A549 (cell line): Measurements from ENCODE around the gene DQX1. TPM values are rescaled to one million over a fixed set of nuclear protein-coding genes. Genes with fewer than 3 reads are reported as not detected.

Experiments used
- ATAC-seq, 2 experiments: fragments of 200-7000 bp in 1 of 2; fragments of >200 bp in 1 of 2; cut with Nextera tagmentation in 1 of 2; cut with Tn5 transposase in 1 of 2; 3 replicates each; pipeline versions ENCODE4 v1.8.0 to v1.9.1; 2018 to 2020; ENCODE audit warnings: mild to moderate bottlenecking in 1 of 2, moderate library complexity in 1 of 2
- CTCF ChIA-PET: fragments of 300-600 bp; sonication (Branson Sonifier 250); formaldehyde crosslinking; extraction: SDS; loops from one replicate; lab custom pipeline; 2021; ENCODE audit warnings: antibody characterized with exemption, inconsistent platforms; lab: Yijun Ruan, JAX
- POLR2A ChIA-PET: fragments of 350-600 bp; formaldehyde crosslinking; extraction: SDS; loops from one replicate; lab custom pipeline; 2021; ENCODE audit warnings: antibody characterized with exemption, inconsistent platforms; lab: Yijun Ruan, JAX
- DNase-seq, 2 experiments: peaks; one replicate each; pipeline versions ENCODE4 v3.0.0 to v3.0.0-alpha.2; 2011 to 2016; ENCODE audit warnings: low read depth in 1 of 2, low spot score in 1 of 2
- FAIRE-seq: peaks from 2 replicates; lab custom pipeline; 2011; peaks lifted over from hg19 to GRCh38; lab: Jason Lieb, UNC
- H3K27ac ChIP-seq, 2 experiments: fragments of >200 bp; sonication (Bioruptor Twin); formaldehyde crosslinking; 3 replicates each; pipeline ENCODE4 v1.5.1; 2016 to 2017
- H3K4me1 ChIP-seq: fragments of >200 bp; sonication (Bioruptor Twin); formaldehyde crosslinking; 3 replicates; pipeline ENCODE4 v1.6.1; 2016
- H3K4me2 ChIP-seq: fragments of >200 bp; sonication (Bioruptor Twin); formaldehyde crosslinking; 3 replicates; pipeline ENCODE4 v1.6.1; 2016
- H3K4me3 ChIP-seq: fragments of >200 bp; sonication (Bioruptor Twin); formaldehyde crosslinking; 3 replicates; pipeline ENCODE4 v1.5.1; 2016
- H3K9me3 ChIP-seq: fragments of >200 bp; sonication (Bioruptor Twin); formaldehyde crosslinking; 3 replicates; pipeline ENCODE4 v1.6.1; 2016
- BCL3 ChIP-seq: fragments of >200 bp; sonication (Bioruptor Twin); formaldehyde crosslinking; IDR thresholded peaks from 3 replicates; pipeline ENCODE4 v1.6.1; 2016
- CEBPB ChIP-seq, 2 experiments: fragments of >200 bp in 1 of 2; sonication (Bioruptor Twin) in 1 of 2; formaldehyde crosslinking in 1 of 2; IDR thresholded peaks; 2 replicates each; pipeline ENCODE4 v1.6.1; 2012 to 2016
- CHD2 ChIP-seq: fragments of 150-350 bp; IDR thresholded peaks from 2 replicates; pipeline ENCODE4 v1.6.1; 2014; ENCODE audit warnings: low read length; ENCODE audit not compliant: partially characterized antibody
- CTCF ChIP-seq: fragments of >200 bp; sonication (Bioruptor Twin); formaldehyde crosslinking; IDR thresholded peaks from 3 replicates; pipeline ENCODE4 v1.5.1; 2016
- FOSB ChIP-seq: fragments of 250-450 bp; sonication (Bioruptor Pico); IDR thresholded peaks from 2 replicates; pipeline ENCODE4 v1.5.0; 2020; ENCODE audit warnings: mild to moderate bottlenecking, moderate library complexity
- HDAC2 ChIP-seq: fragments of 200-600 bp; sonication (generic); IDR thresholded peaks from 2 replicates; pipeline ENCODE4 v1.6.1; 2016
- HEYL ChIP-seq: fragments of 250-450 bp; sonication (Bioruptor Pico); IDR thresholded peaks from 2 replicates; pipeline ENCODE4 v1.8.0; 2021; ENCODE audit warnings: mild to moderate bottlenecking, moderate library complexity
- HOXA7 ChIP-seq: fragments of 250-450 bp; sonication (Bioruptor Pico); IDR thresholded peaks from 2 replicates; pipeline ENCODE4 v1.5.0; 2020; ENCODE audit warnings: mild to moderate bottlenecking, moderate library complexity
- HOXB5 ChIP-seq: fragments of 250-450 bp; sonication (Bioruptor Pico); IDR thresholded peaks from 2 replicates; pipeline ENCODE4 v1.5.0; 2020; ENCODE audit warnings: mild to moderate bottlenecking, moderate library complexity
- JUN ChIP-seq, 2 experiments: fragments of >200 bp; sonication (Bioruptor Twin); formaldehyde crosslinking; IDR thresholded peaks; 2 replicates in 1 of 2; 3 replicates in 1 of 2; pipeline ENCODE4 v1.6.1; 2016 to 2017
- KDM5A ChIP-seq: fragments of 200-600 bp; sonication (generic); IDR thresholded peaks from 2 replicates; pipeline ENCODE4 v1.6.1; 2016; ENCODE audit warnings: antibody characterized with exemption, mild to moderate bottlenecking
- MAX ChIP-seq: IDR thresholded peaks from 2 replicates; pipeline ENCODE4 v1.6.1; 2012
- MYC ChIP-seq: IDR thresholded peaks from 2 replicates; pipeline ENCODE4 v1.6.1; 2012; ENCODE audit warnings: mild to moderate bottlenecking, inconsistent platforms, low read length, improper control_type of control experiment, borderline replicate concordance
- NPAS2 ChIP-seq: fragments of 250-450 bp; sonication (Bioruptor Pico); IDR thresholded peaks from 2 replicates; pipeline ENCODE4 v1.8.0; 2022; ENCODE audit warnings: mild to moderate bottlenecking, moderate library complexity, borderline replicate concordance
- PBX3 ChIP-seq: IDR thresholded peaks from 2 replicates; pipeline ENCODE4 v1.6.1; 2012
- PHF8 ChIP-seq: fragments of 200-600 bp; sonication (generic); IDR thresholded peaks from 2 replicates; pipeline ENCODE4 v1.6.1; 2016; ENCODE audit warnings: low read depth, mild to moderate bottlenecking, antibody characterized with exemption, moderate library complexity, borderline replicate concordance
- POLR2A ChIP-seq: IDR thresholded peaks from 2 replicates; pipeline ENCODE4 v1.6.1; 2012; ENCODE audit warnings: mild to moderate bottlenecking, low read length
- RAD21 ChIP-seq, 2 experiments: fragments of >200 bp in 1 of 2; sonication (Bioruptor Twin) in 1 of 2; formaldehyde crosslinking in 1 of 2; IDR thresholded peaks in 1 of 2; conservative IDR thresholded peaks in 1 of 2; 2 replicates in 1 of 2; 3 replicates in 1 of 2; pipeline ENCODE4 v1.6.1; 2012 to 2018; ENCODE audit warnings: inconsistent platforms in 1 of 2
- RFX5 ChIP-seq: fragments of 450-650 bp; IDR thresholded peaks from 2 replicates; pipeline ENCODE4 v1.7.1; 2014; ENCODE audit warnings: antibody characterized with exemption, mild to moderate bottlenecking, moderate library complexity
- SMC3 ChIP-seq: fragments of >200 bp; sonication (Bioruptor Twin); formaldehyde crosslinking; IDR thresholded peaks from 3 replicates; pipeline ENCODE4 v1.6.1; 2018; ENCODE audit warnings: inconsistent platforms
- WGBS: methylation state at CpG from one replicate; pipeline ENCODE4 v1.1.6; 2017; ENCODE audit errors: missing lambda C conversion rate; 5-methylcytosine and 5-hydroxymethylcytosine counted together
- polyA plus RNA-seq, 4 experiments: library from polyadenylated mRNA; depleted of rRNA in 3 of 4; stranded (reverse); fragments of >200 nt; fragmentation: RNase III in 1 of 4; extraction: RNeasy Plus Mini Kit Qiagen cat#74134 plus additional on column Dnase treatment in 1 of 4; gene quantifications; 2 replicates in 3 of 4; 3 replicates in 1 of 4; pipeline ENCODE4 v1.2.3, GENCODE V29; 2011 to 2017

Gene DQX1
- polyA plus RNA-seq, 2 of the 4 experiments (the other 2 are of a cell fraction): 0.15 to 0.39 TPM

- under 1% methylated on average over 50 of the region's 50 CpGs for WGBS
- DNase-seq (peak; percentile 95 to 97), FAIRE-seq (no peak), ATAC-seq (peak; percentile 96 to 97)
- H3K4me3 ChIP-seq: peak within 1 kb of the TSS; percentile 70
- TF ChIP-seq HEYL (CRISPR knock-in tag) (no peak), NPAS2 (CRISPR knock-in tag) (no peak), POLR2A (peak; percentile 49), MAX (peak; percentile 89), CHD2 (no peak), HOXA7 (CRISPR knock-in tag) (no peak), HDAC2 (peak; percentile 94; the same call in 1 of the 2 replicates), SMC3 (peak; percentile 90), RAD21 (conservative IDR thresholded peaks at IDR 0.05 in 1 of 2, IDR thresholded peaks at IDR 0.05 in 1 of 2) (peak; percentile 76 to 86), PBX3 (0 out of 2 replicates have a peak, but pooled peaks have one; percentile 44), CEBPB (IDR thresholded peaks at IDR 0.05) (0 out of 4 replicates have a peak, but pooled peaks of 1 of the 2 experiments have one; percentile 4), HOXB5 (0 out of 2 replicates have a peak, but pooled peaks have one; percentile 38), BCL3 (peak; percentile 77; the same call in 2 of the 3 replicates), FOSB (CRISPR knock-in tag) (no peak), CTCF (peak; percentile 98), RFX5 (no peak), JUN (IDR thresholded peaks at IDR 0.05) (peak; percentile 88 to 93; a peak in 4 of 5 replicates), KDM5A (peak; percentile 98), PHF8 (peak; percentile 84), MYC (0 out of 2 replicates have a peak, but pooled peaks have one; percentile 10)
- H3K9me3 ChIP-seq: no peaks in the 10 kb centered on the region
- ChIA-PET POLR2A (interaction anchor here (0.8 to 3.1 kb wide), 16 partner anchors 10 to 108 kb away, joined by 3 to 28 read pairs (median 5); partner anchors contain the start of genes AUP1, HTRA2, INO80B and MOGS), CTCF (interaction anchor here (0.7 to 13.8 kb wide), 31 partner anchors 10 to 394 kb away, joined by 3 to 184 read pairs (median 7); partner anchors contain the start of genes AUP1, DQX1, HTRA2 and INO80B)
- H3K4me2 ChIP-seq: peak within 1 kb of the TSS; percentile 96
- H3K4me1 ChIP-seq: peaks cover 20% of the 10 kb centered on the region
- peak within 1 kb of the TSS; percentile 85 to 97 for H3K27ac ChIP-seq
Measured at GRCh38 chr2:74482801-74483674, 43.0 kb downstream of the DQX1 start, which contains the start of the genes CCDC142 and TTC31. CCDC142 (minus strand) TSS chr2:74482998; CDS start chr2:74482837, 161 bp downstream. TTC31 (plus strand) TSS chr2:74483081; CDS start chr2:74483096, 15 bp downstream.
